ENCODE data around the gene STRN4. TPM values are rescaled to one million over a fixed set of nuclear protein-coding genes. Genes with fewer than 3 reads are reported as not detected.

STRN4 gene
- total RNA-seq = 10 to 100 TPM; 54.1 to 73.4 (median 67.7) TPM

- intact Hi-C loops (cut with DNase I) = loop anchor here (5.0 kb wide), 1 partner anchor 34 kb away; no protein-coding TSS in a partner anchor
- peak; percentile 43 to 44 for DNase-seq
These were observed at the start of gene STRN4 for GRCh38 chr19:46746281-46747057. TSS of gene STRN4 (minus strand) at chr19:46746450. CDS start at chr19:46746430, 20 bp downstream.

GRCh38 chr19:46791944-46792343 is 45.7 kb upstream of the STRN4 start:
- intact Hi-C loops (cut with DNase I) = no loop called here
- WGBS, 2 donors = 67 to 70% methylated on average over 5 of the region's 5 CpGs
- TF ChIP-seq CTCF (IDR thresholded peaks at IDR 0.05) (no peak), POLR2A (IDR thresholded peaks at IDR 0.05) (no peak)

More at GRCh38 chr19:46746281-46747057, at the start of gene STRN4:
- TF ChIP-seq POLR2A (IDR thresholded peaks at IDR 0.05) (peak; percentile 44 to 66), CTCF (IDR thresholded peaks at IDR 0.05) (no peak)
- 0 to 2% methylated on average over 2 to 9 of the region's 74 CpGs for WGBS, 2 donors
- peak within 1 kb of the TSS; percentile 71 to 90 (median 85) for H3K27ac ChIP-seq
- H3K36me3 ChIP-seq = no peaks in the 10 kb centered on the region
- H3K9me3 ChIP-seq = no peaks in the 10 kb centered on the region
- peak within 1 kb of the TSS; percentile 62 to 99 (median 66) for H3K4me3 ChIP-seq (replicated peaks in 1 of 3)
- no peaks in the 10 kb centered on the region for H3K27me3 ChIP-seq
- H3K4me1 ChIP-seq = peaks cover 9 to 34% of the 10 kb centered on the region in 2 donors

GRCh38 chr19:46789371-46789770 is 43.1 kb upstream of the STRN4 start:
- H3K27me3 ChIP-seq = no peaks in the 10 kb centered on the region
- H3K4me1 ChIP-seq = peaks cover 12 to 32% of the 10 kb centered on the region in 2 donors
- intact Hi-C loops (cut with DNase I) = no loop called here
- no peaks in the 10 kb centered on the region for H3K9me3 ChIP-seq
- WGBS, 2 donors = 85 to 93% methylated on average over 8 of the region's 8 CpGs
- no peak for DNase-seq
- no peak for TF ChIP-seq CTCF (IDR thresholded peaks at IDR 0.05)
- no peak for TF ChIP-seq POLR2A (IDR thresholded peaks at IDR 0.05)
- no peaks in the 10 kb centered on the region for H3K36me3 ChIP-seq
- H3K27ac ChIP-seq = no peak overlapping the region
- H3K4me3 ChIP-seq (replicated peaks in 1 of 3) = no peak overlapping the region

More at GRCh38 chr19:46791944-46792343, 45.7 kb upstream of the STRN4 start:
- Histone ChIP-seq H3K36me3 (no peaks in the 10 kb centered on the region), H3K27me3 (no peaks in the 10 kb centered on the region), H3K9me3 (no peaks in the 10 kb centered on the region), H3K4me3 (replicated peaks in 1 of 3) (no peak overlapping the region), H3K4me1 (peaks cover 9 to 27% of the 10 kb centered on the region in 2 donors), H3K27ac (no peak overlapping the region)
- no peak for DNase-seq

- Histone ChIP-seq H3K27ac (no peak overlapping the region), H3K4me3 (replicated peaks in 1 of 3) (no peak overlapping the region), H3K4me1 (peaks cover 12 to 36% of the 10 kb centered on the region in 2 donors), H3K9me3 (no peaks in the 10 kb centered on the region), H3K36me3 (no peaks in the 10 kb centered on the region), H3K27me3 (no peaks in the 10 kb centered on the region)
- 56 to 64% methylated on average over 9 of the region's 9 CpGs for WGBS, 2 donors
- intact Hi-C loops (cut with DNase I) = no loop called here
- no peak for TF ChIP-seq CTCF (IDR thresholded peaks at IDR 0.05)
- no peak for TF ChIP-seq POLR2A (IDR thresholded peaks at IDR 0.05)
- DNase-seq = no peak
These were observed 42.7 kb upstream of the STRN4 start for GRCh38 chr19:46788968-46789338.
